Adipose tissue (tissue), 3 donors: ENCODE data around the gene COL26A1. TPM values are rescaled to one million over a fixed set of nuclear protein-coding genes. Genes with fewer than 3 reads are reported as not detected.

Experiments used
- H3K27ac ChIP-seq: one replicate; pipeline ENCODE4 v1.5.1; 2013; ENCODE audit warnings: low read depth, low read length
- WGBS, 3 donors: extraction: QIAGEN DNeasy Blood & Tissue Kit; methylation state at CpG; one replicate each; pipeline ENCODE4 v1.1.7; 2013; 5-methylcytosine and 5-hydroxymethylcytosine counted together
- polyA plus RNA-seq, 3 donors: library from polyadenylated mRNA; stranded (reverse); fragments of 200-250 nt; gene quantifications; one replicate each; pipeline ENCODE4 v1.2.3, GENCODE V29; 2013
- donor health status: healthy with polysubstance abuse.
- donor health status: Bipolar disorder and iron deficiency.
- donor health status: healthy.

Gene COL26A1
- polyA plus RNA-seq, 3 donors: 0.01 to 1.1 (median 0.11) TPM

DNA sequence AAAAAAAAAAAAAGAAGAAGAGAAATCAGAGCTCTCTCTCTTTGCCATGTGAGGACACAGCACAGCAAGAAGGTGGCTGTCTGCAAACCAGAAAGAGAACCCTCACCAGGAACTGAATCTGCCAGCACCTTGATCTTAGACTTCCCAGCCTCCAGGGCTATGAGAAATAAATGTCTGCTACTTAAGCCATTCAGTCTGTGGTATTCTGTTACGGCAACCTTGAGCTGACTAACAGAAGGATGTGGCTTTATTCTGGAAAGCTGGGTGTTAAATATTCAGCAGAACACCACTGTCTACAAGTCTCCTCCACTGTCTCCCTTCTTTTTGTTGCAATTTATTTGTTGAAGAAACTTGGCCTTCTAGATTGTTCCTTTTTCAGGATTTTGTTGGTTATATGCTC lies 5.0 kb downstream of the COL26A1 start:
- H3K27ac ChIP-seq: no peak overlapping the region
- WGBS, 3 donors: 68 to 91% (median 84%) methylated on average over 1 of the region's 1 CpG

DNA sequence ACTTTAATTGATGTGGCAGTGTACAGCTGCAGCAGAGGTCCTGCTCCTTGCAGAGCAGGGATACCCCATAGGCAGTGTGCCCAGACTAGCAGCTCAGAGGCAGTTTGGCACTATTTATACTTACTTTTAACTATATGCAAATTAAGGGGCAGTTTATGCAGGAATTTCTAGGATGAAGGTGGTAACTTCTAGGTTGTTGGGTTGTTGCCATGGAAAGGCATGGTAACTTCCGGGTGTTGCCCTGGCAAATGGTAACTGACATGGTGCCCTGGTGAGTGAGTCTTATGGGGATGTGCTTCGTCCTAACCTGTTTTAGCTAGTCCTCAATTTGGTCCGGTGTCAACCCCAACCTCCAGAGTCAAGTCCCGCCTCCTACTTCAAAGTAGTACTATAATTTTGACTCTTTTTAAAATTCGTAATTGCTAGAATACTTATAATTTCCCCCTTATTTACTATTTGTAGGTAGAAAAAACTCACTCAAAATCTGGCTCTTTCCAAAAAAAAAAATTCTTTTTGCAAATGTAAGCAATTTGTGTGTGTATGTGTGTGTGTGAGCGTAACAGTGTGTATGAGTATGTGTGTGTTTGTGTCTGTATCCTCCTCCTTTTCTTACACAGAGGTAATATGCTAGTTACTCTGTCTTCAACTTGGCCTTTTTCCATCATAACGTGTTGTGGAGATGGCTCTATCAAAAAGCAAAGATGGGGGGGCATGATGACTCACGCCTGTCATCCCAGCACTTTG lies 5.9 kb downstream of the COL26A1 start:
- H3K27ac ChIP-seq: no peak overlapping the region
- 73 to 90% (median 79%) methylated on average over 8 of the region's 8 CpGs for WGBS, 3 donors

DNA sequence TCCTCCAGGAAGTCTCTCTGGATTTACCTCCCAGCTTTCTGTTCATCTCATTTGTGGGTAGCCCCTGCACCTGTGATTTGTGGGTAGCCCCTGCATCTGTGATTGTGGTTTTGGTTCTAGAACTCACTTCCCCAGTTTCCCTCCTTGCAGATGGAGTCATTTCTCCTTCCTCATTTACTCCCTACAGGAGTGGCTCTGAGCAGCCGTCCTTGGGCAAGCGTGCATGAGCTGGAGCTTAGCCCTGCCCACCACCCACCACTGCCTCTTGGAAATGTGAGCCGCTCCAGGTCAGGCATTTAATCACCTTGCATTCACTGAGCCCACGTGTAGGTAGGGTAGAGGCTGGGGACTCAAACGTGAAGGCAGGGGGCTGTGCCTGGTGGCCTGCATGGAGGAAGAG lies 8.2 kb downstream of the COL26A1 start:
- 33 to 48% (median 41%) methylated on average over 5 of the region's 5 CpGs for WGBS, 3 donors

DNA sequence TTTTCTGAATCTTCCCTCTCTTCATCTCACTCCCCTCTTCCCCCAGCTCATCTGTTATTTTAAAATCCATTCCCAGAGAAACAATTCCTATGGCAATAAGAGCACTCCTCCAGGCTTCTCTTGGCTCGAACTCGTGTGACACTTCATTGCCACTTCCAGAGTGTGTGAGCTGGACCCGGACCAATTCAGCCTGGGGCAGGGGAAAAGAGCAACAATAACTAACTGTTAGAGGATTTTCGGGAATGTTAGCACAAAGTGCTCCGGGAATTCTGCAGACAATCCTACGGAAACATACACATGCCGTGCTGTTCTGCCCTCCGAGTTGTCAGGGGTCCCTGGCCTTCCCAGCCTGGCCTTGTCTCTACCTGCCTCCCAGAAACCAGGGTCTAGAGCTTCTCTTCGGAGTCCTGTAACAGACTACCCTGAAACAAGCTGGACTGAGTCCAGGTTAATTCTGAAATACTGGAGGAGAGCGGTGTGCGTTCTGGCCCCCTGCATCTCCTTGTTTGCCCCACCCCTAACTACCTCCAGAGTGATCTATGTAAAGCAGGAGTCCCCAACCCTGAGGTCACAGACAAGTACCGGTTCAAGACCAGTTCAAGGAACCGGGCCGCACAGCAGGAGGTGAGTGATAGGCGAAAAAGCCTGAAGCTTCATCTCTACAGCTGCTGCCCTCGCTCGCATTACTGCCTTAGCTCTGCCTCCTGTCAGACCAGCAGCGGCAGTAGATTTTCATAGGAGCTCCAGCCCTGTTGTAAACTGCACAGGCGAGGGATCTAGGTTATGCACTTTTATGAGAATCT lies 11.3 kb downstream of the COL26A1 start:
- H3K27ac ChIP-seq: no peak overlapping the region
- 64 to 77% (median 66%) methylated on average over 19 of the region's 19 CpGs for WGBS, 3 donors

More for the DNA sequence above, 8.2 kb downstream of the COL26A1 start:
- H3K27ac ChIP-seq: no peak overlapping the region

DNA sequence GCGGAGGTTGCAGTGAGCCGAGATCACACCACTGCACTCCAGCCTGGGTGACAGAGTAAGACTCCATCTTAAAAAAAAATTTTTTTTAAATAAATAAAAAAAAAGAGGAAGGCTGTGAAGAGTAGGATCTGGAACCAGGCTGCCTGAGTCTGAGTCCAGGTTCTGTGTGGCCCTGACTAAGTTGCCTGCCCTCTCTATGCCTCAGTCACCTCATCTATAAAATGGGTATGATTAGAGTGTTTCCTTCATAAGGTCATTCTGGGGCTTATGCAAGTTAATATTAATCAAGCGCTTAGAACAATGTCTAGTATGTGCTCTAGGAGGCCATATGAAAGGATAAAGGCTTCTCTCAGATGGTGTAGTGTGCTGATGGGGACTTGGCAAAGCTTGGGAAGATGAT lies 12.3 kb downstream of the COL26A1 start:
- no peak overlapping the region for H3K27ac ChIP-seq
- WGBS, 3 donors: 93 to 96% (median 96%) methylated on average over 3 of the region's 3 CpGs

DNA sequence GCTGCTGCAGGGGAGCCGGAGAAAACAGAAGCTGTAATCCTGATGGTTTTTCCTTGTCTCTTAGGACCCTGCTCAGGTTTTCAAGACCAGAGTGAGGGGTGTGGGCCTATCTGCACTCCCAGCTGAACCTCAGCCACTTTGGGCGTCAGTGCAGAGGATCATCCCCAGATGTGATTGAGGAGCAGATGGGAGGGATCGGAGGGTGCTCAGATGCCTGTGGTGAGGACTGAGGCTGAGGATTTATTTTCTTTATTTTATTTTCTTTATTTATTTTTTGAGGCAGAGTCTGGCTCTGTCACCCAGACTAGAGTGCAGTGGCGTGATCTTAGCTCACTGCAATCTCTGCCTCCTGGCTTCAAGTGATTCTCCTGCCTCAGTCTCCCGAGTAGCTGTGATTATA lies 13.9 kb downstream of the COL26A1 start:
- WGBS, 3 donors: 81 to 90% (median 90%) methylated on average over 5 of the region's 5 CpGs
- H3K27ac ChIP-seq: no peak overlapping the region

DNA sequence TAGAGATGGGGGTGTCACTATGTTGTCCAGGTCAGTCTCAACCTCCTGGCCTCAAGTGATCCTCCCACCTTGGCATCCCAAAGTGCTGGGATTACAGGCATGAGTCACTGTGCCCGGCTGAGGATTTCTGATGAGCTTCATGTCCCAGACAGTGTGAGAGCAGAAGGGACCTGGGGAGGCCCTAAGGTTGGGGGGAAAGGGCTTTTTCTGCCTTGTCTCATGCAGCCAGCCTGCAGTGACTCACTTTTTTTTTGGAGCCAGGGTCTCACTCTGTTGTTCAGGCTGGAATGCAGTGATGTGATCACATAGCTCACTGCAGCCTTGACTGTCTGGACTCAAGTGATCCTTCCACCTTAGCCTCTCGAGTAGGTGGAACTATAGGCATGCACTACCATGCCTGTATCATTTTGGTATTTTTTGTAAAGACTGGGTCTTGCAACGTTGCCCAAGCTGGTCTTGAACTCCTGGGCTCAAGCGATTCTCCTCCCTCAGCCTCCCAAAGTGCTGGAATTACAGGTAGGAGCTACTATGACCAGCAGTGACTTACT lies 14.6 kb downstream of the COL26A1 start:
- no peak overlapping the region for H3K27ac ChIP-seq
- 82 to 88% (median 85%) methylated on average over 4 of the region's 4 CpGs for WGBS, 3 donors

DNA sequence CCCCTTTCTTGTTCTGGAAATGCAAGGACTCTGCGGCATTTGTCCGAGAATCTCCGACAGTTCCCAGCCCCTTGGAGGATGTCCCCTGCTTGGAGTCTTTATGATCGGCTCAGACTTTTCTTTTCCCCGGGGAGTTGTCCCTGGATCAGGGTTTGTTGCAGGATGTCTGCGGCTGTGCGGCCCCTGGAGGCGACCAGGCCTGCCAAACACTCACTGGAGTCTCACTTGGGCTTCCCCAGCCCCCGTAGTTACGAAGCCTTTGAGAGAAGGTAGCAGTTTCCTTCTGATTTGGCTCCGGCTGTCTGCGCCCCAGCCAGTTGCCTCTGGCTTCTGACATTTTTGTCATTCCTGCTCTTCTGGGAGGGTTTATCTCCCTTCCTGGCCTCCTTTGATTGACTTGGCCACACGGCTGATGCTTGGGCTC lies 16.1 kb downstream of the COL26A1 start:
- WGBS, 3 donors: 49 to 58% (median 51%) methylated on average over 13 of the region's 13 CpGs
- H3K27ac ChIP-seq: no peak overlapping the region

DNA sequence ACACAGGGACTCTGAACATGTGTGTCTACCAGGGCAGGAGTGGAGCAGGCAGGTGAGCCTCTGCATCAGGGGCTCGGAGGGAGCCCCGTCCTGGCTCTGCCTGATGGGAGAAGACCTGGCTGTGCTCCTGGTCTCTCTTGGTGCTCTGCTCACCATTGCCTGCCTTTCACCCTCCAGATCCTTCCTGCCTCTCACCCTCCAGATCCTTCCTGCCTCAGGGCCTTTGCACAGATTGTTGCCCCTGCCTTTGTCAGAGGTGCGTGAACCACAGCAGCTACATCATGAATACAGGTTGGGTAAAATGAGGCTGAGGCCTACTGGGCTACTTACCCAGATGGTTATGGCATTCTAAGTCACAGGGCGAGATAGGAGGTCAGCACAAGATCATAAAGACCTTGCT lies 16.6 kb downstream of the COL26A1 start:
- WGBS, 3 donors: 92 to 99% (median 96%) methylated on average over 4 of the region's 4 CpGs

DNA sequence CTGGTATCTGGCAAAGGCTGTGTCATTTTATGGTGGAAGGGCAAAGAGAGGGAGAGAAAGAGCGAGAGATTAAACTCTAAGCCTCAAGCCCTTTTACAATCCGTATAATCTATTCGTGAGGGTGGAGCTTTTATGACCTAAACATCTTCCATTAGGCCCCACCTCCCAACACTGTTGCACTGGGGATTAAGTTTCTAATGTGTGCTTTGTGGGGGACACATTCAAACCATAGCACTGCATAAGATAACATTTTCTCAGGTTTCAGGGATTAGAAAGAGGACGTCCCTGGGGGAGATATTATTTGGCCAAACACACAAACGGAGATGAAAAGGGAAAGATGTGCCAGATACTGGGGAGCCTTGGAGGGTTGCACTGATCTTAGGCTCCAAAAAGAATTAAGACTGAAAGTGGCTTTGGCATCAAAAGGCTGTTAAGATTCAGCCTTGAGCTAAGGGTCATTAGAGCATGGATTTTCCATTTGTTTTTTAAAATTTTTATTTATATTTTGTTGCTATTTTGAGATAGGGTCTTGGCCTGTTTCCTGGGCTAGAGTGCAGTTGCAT lies 19.0 kb downstream of the COL26A1 start:
- no peak overlapping the region for H3K27ac ChIP-seq
- 58 to 70% (median 66%) methylated on average over 5 of the region's 5 CpGs for WGBS, 3 donors

More for the DNA sequence above, 16.6 kb downstream of the COL26A1 start:
- no peak overlapping the region for H3K27ac ChIP-seq

DNA sequence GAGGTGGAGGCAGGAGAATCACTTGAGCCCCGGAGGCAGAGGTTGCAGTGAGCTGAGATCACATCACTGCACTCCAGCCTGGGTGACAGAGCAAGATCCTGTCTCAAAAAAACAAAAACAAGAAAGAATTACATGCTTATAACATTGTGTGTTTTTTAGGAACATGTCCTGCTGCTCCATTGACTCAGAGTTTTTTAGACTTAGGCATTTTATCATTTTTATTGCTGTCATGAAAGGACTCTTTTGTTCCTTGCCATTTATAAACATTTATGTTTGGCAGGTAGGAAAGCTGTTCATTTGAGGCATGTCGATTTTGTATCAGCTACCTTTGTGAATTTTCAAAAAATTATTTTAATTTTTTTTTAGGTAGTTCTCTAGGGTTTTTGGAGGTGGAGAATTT lies 20.3 kb downstream of the COL26A1 start:
- 69 to 79% (median 74%) methylated on average over 2 of the region's 2 CpGs for WGBS, 3 donors
- no peak overlapping the region for H3K27ac ChIP-seq

DNA sequence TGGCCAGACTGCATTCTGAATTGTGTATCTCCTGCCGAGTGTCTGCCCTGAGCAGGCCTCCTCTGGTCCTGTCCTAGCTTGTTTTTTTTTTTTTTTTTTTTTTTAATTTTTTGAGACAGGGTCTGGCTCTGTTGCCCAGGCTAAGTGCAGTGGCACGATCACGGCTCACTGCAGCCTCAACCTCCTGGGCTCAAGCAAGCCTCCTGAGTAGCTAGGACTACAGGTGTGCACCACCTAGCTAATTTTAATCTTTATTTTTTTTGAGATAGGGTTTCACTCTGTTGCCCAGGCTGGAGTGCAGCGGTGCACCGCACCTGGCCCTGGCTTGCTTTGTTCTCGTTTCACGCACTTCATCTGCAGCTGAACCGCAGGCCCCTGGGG lies 23.5 kb downstream of the COL26A1 start:
- no peak overlapping the region for H3K27ac ChIP-seq
- WGBS, 3 donors: 91 to 95% (median 92%) methylated on average over 8 of the region's 8 CpGs

DNA sequence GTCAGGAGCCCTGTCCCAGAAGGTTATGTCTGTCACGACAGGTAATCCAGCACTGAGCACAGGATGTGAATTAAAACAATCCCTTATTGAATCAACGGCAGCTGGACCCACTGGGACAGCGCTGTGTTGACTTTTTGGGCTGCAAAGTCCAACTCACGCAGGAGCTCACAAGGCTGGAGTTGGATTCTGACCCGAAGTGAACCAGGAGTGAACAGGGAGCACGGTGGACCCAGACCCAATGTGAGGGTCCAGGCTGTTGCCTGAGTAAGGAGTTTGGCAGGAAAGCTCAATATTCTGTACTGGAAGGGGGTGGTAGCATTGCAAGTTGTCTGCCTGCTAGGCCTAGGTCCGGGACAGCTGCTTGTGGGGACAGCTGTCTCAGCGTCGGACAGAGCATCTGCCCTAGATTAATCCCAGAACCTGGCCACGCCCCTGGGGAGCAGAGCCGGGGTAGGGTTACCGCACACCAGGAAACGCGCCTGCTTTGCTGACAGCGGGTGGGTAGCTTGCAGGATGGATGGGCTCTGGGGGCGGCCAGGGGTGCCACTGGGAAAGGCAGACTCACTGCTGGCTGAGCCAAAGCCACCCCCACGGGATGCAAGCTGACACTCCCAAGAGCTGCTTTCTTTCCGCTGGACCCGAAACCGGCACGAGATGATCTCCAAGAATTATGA lies 24.0 kb downstream of the COL26A1 start:
- 24 to 43% (median 29%) methylated on average over 21 of the region's 21 CpGs for WGBS, 3 donors
- H3K27ac ChIP-seq: no peak overlapping the region

DNA sequence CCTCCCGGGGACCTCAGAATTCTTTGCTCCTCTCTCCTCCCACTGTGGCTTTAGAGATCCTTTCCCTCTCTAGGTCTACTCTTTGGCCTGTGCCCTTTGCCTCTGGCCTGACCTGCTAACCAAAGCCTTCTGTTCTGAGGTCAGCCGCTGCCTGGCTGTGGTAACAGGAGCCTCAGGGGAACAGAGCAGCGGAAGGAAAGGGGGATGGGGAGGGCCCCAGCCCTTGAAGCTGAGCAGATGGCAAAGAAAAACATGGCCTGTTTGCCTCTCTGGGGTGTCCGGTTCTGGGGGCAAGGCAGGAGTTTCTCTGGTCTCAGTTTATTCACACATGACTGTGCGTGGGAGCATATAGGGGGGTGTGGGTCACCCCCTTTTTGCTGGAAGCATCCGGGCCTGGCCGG lies 28.2 kb downstream of the COL26A1 start:
- H3K27ac ChIP-seq: no peak overlapping the region
- 13 to 56% (median 22%) methylated on average over 7 of the region's 7 CpGs for WGBS, 3 donors

DNA sequence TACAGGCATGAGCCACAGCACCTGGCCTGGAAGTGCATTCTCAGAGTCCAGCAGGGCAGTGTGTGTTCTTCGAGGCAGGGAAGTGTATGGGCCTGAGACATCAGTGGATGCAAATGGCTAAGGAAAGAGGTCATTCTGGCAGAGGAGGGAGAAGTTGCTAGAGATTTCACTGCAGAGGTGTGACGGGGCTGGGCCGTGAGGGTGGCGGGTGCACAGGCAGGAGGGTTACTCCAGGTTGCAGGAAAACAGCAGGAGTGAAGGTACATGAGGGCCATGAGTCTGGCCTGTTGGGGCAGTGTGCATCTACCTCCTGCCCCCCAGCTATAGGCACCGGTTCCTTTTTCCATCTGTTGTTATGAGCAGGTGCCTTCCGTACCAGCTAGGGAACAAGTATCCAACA lies 29.3 kb downstream of the COL26A1 start:
- no peak overlapping the region for H3K27ac ChIP-seq
- 88 to 91% (median 91%) methylated on average over 6 of the region's 6 CpGs for WGBS, 3 donors

DNA sequence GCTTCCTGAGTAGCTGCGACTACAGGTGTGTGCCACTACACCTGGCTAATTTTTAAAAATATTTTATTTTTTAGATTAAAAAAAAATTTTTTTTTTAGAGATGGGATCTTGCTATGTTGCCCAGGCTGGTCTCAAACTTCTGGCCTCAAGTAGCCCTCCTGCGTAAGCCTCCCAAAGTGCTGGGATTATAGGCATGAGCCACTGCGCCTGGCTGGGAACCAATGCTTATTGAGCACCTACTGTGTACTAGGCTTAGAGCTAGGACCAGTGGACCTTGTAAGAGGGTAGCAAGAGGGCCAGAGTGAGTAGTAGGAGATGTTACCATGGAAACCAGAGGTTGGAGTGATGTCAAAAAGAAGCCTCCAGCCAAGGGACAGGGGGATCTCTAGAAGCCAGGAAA lies 31.2 kb downstream of the COL26A1 start:
- no peak overlapping the region for H3K27ac ChIP-seq
- WGBS, 3 donors: 86 to 89% (median 88%) methylated on average over 3 of the region's 3 CpGs

DNA sequence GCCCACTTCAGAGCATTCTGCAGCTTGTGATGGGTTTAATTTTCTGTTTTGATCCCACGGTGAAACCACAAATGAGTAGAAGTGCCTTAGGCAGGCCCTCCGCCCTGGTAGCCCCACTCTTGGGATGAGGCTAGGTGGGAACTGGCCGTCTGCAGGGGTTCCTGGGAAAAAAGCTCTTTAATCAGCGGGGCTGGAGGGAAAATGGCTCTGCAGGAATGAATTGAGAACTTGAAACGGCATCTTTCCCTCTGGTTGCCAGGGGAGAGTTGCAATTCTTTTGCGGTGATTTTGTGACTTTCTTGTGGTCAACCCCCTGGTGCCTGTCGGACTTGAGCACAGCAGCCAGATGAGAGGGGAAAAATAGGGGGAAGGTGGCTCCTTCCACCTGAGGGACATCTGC lies 32.7 kb downstream of the COL26A1 start:
- 79 to 83% (median 80%) methylated on average over 7 of the region's 7 CpGs for WGBS, 3 donors
- H3K27ac ChIP-seq: no peak overlapping the region

DNA sequence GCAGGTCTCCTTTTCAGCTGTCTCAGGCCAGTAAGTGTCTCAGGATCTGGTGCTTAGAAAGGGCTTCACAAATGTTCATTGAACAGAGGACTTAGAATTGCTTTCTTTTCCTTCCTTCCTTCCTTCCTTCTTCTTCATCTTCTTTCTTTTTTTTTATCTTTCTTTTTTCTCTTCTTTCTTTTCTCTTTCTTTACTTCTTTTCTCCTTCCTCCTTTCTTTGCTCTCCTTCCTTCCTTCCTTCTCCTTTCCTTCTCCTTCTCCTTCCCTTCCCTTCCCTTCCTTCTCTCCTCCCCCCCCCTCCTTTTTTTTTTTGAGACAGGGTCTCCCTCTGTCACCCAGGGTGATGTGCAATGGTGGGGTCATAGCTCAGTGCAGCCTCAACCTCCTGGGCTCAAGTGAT lies 34.6 kb downstream of the COL26A1 start:
- H3K27ac ChIP-seq: no peak overlapping the region
